ENCODE data around the gene RHOBTB3. TPM values are rescaled to one million over a fixed set of nuclear protein-coding genes. Genes with fewer than 3 reads are reported as not detected.
A peak's percentile ranks its signal among the peaks of the same experiment; 100 is the strongest.
"Not testable (repeated sequence)": the region's sequence is repeated elsewhere in the genome, so short reads cannot be mapped to it uniquely, and the experiment has no call there.

RHOBTB3 gene
- total and polyA plus RNA-seq, 2 donors: 18.1 to 33.4 TPM

DNA sequence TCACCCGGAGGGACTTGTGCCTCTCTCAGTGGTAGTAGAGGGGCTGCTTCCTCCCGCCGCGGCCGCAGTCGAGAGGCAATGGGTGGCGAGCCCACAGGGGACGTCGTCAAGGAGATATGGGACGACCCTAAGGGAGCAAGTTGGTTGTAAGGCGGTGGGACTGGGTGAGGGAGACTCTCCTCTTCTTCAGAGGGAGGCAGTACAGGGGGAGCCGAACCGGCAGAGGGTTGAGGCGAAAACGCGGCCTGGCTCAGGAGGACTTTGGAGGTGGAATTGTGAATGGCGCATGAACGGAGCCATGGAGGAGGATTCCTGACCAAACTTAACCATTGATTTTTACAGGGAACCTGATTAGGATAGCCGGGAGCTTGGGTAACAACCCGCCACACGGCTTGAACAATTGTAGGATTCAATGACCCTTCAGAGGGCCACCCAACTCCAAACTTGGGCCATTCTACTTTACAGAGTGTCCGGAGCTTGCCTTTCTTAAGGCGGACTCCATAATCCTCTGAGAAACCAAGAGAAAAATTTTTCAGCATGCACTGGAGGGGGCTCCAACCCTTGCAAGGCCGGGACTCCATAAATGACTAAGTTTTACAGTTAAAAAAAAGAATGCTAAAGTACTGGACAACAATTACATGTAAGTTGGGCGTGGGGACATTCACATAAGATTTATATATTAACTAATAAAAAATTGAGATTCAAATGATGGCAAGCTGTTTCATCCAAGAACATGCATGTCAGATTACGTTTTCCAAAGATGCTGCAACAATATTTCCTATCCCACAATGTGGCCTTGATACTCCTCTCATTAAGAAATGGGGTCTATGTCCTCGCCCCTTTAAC is 19.4 kb upstream of the RHOBTB3 start:
- Histone ChIP-seq H3K27ac (ENCODE audit: low read depth in 1 of 2, low read length in 1 of 2) (no peak overlapping the region), H3K27me3 (ENCODE audit: control insufficient read depth in 2 of 2, insufficient read depth in 1 of 2, low read length in 1 of 2) (no peaks in the 10 kb centered on the region), H3K36me3 (ENCODE audit: control insufficient read depth in 2 of 2, insufficient read depth in 2 of 2, low read length in 1 of 2) (no peaks in the 10 kb centered on the region), H3K9me3 (ENCODE audit: control insufficient read depth in 2 of 2, insufficient read depth in 1 of 2, low read length in 1 of 2) (no peaks in the 10 kb centered on the region), H3K4me3 (ENCODE audit: low read length in 2 of 2) (no peak overlapping the region), H3K4me1 (ENCODE audit: control insufficient read depth in 2 of 2, insufficient read depth in 2 of 2, low read length in 2 of 2) (no peaks in the 10 kb centered on the region)
- DNase-seq (ENCODE audit: low read depth in 6 of 9, low spot score in 9 of 9): no peak
- WGBS: 97% methylated on average over 27 of the region's 27 CpGs

DNA sequence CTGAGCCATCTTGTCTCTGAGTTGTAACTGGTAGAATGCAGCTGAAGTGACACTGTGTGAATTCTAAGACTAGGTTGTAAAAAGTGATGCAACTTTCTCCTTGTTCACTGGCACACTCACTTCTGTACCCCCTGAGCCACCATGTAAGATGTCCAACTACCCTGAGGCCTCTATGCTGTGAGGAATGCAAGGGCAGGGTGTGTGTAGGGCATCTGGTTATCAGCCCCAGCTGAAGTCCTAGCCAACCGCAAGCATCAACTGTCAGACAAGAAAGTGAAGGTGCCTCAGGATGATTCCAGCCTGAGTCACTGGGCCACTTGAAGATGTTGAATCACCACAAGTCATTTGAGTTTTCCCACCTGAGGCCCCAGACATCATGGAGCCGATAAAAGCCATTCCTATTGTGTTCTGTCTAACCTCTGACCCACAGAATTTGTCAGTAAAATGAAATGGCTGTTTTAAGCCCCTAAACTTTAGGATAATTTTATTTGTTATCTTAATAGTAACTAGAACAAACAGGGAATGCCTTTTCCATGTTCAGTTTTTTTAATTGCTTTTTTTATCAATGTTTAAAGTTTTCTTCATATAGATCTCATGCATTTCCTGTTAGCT is 18.7 kb upstream of the RHOBTB3 start:
- WGBS: 97% methylated on average over 2 of the region's 2 CpGs
- Histone ChIP-seq H3K36me3 (ENCODE audit: control insufficient read depth in 2 of 2, insufficient read depth in 2 of 2, low read length in 1 of 2) (no peaks in the 10 kb centered on the region), H3K27me3 (ENCODE audit: control insufficient read depth in 2 of 2, insufficient read depth in 1 of 2, low read length in 1 of 2) (no peaks in the 10 kb centered on the region), H3K4me3 (ENCODE audit: low read length in 2 of 2) (no peak overlapping the region), H3K27ac (ENCODE audit: low read depth in 1 of 2, low read length in 1 of 2) (no peak overlapping the region), H3K9me3 (ENCODE audit: control insufficient read depth in 2 of 2, insufficient read depth in 1 of 2, low read length in 1 of 2) (no peaks in the 10 kb centered on the region), H3K4me1 (ENCODE audit: control insufficient read depth in 2 of 2, insufficient read depth in 2 of 2, low read length in 2 of 2) (peaks cover 1 to 3% of the 10 kb centered on the region in 2 donors)
- no peak for DNase-seq (ENCODE audit: low read depth in 6 of 9, low spot score in 9 of 9)

DNA sequence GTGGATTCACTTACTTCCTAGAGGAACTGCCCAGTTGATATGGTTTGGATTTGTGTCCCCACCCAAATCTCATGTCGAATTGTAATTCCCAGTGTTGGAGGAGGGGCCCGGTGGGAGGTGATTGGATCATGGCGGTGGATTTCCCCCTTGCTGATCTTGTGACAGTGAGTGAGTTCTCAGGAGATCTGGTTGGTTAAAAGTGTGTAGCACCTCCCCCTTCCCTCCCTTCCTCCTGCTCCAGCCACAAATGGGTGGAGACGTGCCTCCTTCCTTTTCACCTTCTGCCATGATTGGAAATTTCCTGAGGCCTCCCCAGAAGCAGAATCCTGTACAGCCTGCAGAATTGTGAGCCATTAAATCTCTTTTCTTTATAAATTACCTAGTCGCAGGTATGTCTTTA is 17.9 kb upstream of the RHOBTB3 start:
- 96% methylated on average over 5 of the region's 5 CpGs for WGBS
- not testable (repeated sequence) for H3K4me1 ChIP-seq (ENCODE audit: control insufficient read depth in 2 of 2, insufficient read depth in 2 of 2, low read length in 2 of 2); H3K27me3 ChIP-seq (ENCODE audit: control insufficient read depth in 2 of 2, insufficient read depth in 1 of 2, low read length in 1 of 2); H3K36me3 ChIP-seq (ENCODE audit: control insufficient read depth in 2 of 2, insufficient read depth in 2 of 2, low read length in 1 of 2); H3K4me3 ChIP-seq (ENCODE audit: low read length in 2 of 2); H3K9me3 ChIP-seq (ENCODE audit: control insufficient read depth in 2 of 2, insufficient read depth in 1 of 2, low read length in 1 of 2); H3K27ac ChIP-seq (ENCODE audit: low read depth in 1 of 2, low read length in 1 of 2); DNase-seq (ENCODE audit: low read depth in 6 of 9, low spot score in 9 of 9)

DNA sequence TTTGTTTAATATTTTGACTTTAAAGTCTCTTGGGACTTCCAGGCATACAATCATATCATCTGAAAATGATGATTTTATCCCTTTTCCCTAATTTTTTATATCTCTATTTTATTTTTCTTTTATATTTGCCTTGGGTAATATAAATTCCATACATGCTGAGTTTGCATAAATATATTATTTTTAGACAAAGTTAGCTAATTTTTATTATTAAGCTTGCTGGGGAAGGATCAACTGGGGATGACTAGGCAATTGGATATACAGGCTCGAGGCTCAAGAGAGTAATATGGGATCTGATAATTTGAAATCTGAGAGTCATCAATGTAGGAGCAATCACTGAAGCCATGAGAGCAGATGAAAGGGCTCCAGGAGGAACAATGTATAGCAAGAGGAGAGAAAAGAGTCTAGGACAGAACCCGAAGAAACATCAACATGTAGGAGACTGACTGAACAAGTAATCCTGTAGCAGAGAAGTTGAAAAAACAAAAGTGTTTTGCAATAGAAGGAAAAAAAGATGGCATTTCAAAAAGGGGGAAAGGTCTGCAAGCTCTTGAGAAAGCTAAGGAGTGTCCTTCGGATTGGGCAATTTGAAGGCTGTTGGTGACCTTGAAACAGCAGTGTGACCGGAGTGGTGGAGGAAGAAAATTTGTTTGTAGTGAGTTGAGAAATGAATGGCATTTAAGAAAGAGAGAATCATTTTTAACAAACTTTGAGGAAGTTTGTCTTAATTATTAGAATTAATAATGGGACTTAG is 17.0 kb upstream of the RHOBTB3 start:
- 98% methylated on average over 4 of the region's 4 CpGs for WGBS
- Histone ChIP-seq H3K4me1 (ENCODE audit: control insufficient read depth in 2 of 2, insufficient read depth in 2 of 2, low read length in 2 of 2) (peaks cover 12 to 13% of the 10 kb centered on the region in 2 donors), H3K36me3 (ENCODE audit: control insufficient read depth in 2 of 2, insufficient read depth in 2 of 2, low read length in 1 of 2) (no peaks in the 10 kb centered on the region), H3K27me3 (ENCODE audit: control insufficient read depth in 2 of 2, insufficient read depth in 1 of 2, low read length in 1 of 2) (no peaks in the 10 kb centered on the region), H3K9me3 (ENCODE audit: control insufficient read depth in 2 of 2, insufficient read depth in 1 of 2, low read length in 1 of 2) (no peaks in the 10 kb centered on the region), H3K4me3 (ENCODE audit: low read length in 2 of 2) (no peak overlapping the region), H3K27ac (ENCODE audit: low read depth in 1 of 2, low read length in 1 of 2) (no peak overlapping the region)
- no peak for DNase-seq (ENCODE audit: low read depth in 6 of 9, low spot score in 9 of 9)

DNA sequence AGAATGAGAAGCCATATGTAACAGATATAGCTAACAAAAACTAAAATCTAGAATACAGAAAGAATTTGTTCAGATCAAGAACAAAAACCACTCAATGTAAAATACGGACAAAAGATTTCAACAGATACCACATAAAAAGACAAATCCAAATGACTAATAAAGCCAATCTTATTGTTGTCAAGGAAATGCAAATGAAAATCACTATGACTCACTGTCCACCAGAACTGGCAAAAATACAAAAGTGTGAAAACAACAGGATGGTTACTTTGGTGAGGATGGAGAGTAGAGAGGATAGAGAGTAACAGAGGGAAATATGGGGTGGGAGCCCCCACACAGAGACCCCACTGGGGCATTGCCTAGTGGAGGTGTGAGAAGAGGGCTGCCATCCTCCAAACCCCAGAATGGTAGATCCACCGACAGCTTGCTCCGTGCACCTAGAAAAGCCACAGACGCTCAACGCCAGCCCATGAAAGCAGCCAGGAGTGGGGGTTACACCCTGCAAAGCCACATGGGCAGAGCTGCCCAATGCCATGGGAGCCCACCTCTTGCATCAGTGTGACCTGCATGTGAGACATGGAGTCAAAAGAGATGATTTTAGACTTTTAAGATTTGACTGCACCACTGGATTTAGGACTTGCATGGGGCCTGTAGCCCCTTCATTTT is 15.2 kb upstream of the RHOBTB3 start:
- Histone ChIP-seq H3K27me3 (ENCODE audit: control insufficient read depth in 2 of 2, insufficient read depth in 1 of 2, low read length in 1 of 2) (no peaks in the 10 kb centered on the region), H3K4me1 (ENCODE audit: control insufficient read depth in 2 of 2, insufficient read depth in 2 of 2, low read length in 2 of 2) (peaks cover 12 to 15% of the 10 kb centered on the region in 2 donors), H3K36me3 (ENCODE audit: control insufficient read depth in 2 of 2, insufficient read depth in 2 of 2, low read length in 1 of 2) (no peaks in the 10 kb centered on the region), H3K27ac (ENCODE audit: low read depth in 1 of 2, low read length in 1 of 2) (no peak overlapping the region), H3K4me3 (ENCODE audit: low read length in 2 of 2) (no peak overlapping the region), H3K9me3 (ENCODE audit: control insufficient read depth in 2 of 2, insufficient read depth in 1 of 2, low read length in 1 of 2) (no peaks in the 10 kb centered on the region)
- WGBS: 97% methylated on average over 5 of the region's 5 CpGs
- DNase-seq (ENCODE audit: low read depth in 6 of 9, low spot score in 9 of 9): no peak

DNA sequence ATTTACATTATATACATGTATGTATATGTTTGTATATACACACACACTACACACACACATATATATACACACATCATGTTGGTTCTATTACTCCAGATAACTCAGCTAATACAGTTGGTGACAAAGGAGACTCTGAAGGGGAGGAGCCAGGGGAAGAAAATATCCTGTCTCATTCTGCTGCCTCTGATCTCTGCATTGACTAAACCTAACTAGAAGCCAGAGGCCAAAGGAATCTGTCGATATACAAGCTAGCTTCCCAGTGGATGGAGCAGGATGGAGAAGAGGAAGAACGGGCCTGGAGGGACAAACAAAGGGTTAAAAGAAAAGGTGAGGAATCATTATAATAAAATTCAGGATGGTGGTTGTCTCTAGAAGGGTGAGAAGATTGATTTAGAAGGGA is 13.7 kb upstream of the RHOBTB3 start:
- no peaks in the 10 kb centered on the region for H3K9me3 ChIP-seq (ENCODE audit: control insufficient read depth in 2 of 2, insufficient read depth in 1 of 2, low read length in 1 of 2)
- no peaks in the 10 kb centered on the region for H3K36me3 ChIP-seq (ENCODE audit: control insufficient read depth in 2 of 2, insufficient read depth in 2 of 2, low read length in 1 of 2)
- peak in 1 of 9 donors; percentile 20 for DNase-seq (ENCODE audit: low read depth in 6 of 9, low spot score in 9 of 9)
- 96% methylated on average over 2 of the region's 2 CpGs for WGBS
- H3K27me3 ChIP-seq (ENCODE audit: control insufficient read depth in 2 of 2, insufficient read depth in 1 of 2, low read length in 1 of 2): no peaks in the 10 kb centered on the region
- H3K4me1 ChIP-seq (ENCODE audit: control insufficient read depth in 2 of 2, insufficient read depth in 2 of 2, low read length in 2 of 2): peaks cover 12 to 15% of the 10 kb centered on the region in 2 donors
- H3K4me3 ChIP-seq (ENCODE audit: low read length in 2 of 2): no peak overlapping the region
- H3K27ac ChIP-seq (ENCODE audit: low read depth in 1 of 2, low read length in 1 of 2): no peak overlapping the region

DNA sequence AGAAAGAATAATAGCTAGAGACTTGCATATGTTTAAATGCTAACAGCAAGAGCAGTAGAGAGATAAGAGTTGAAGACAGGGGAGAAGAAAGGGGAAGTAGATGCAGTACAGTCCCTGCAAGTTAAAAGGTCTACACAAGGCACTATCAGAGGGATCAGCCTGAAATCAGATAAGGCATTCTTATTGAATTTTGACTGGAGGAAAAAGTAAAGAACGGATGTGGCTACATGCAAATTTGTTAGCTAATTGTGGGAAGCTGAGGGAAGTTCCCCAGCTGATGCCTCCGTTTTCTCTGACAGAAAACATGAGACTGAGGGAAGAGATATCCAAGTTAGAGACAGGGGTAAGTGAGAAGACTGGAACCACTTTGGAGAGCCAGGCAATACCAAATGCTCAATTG is 12.9 kb upstream of the RHOBTB3 start:
- no peaks in the 10 kb centered on the region for H3K36me3 ChIP-seq (ENCODE audit: control insufficient read depth in 2 of 2, insufficient read depth in 2 of 2, low read length in 1 of 2)
- peaks cover 12 to 15% of the 10 kb centered on the region in 2 donors for H3K4me1 ChIP-seq (ENCODE audit: control insufficient read depth in 2 of 2, insufficient read depth in 2 of 2, low read length in 2 of 2)
- no peak overlapping the region for H3K4me3 ChIP-seq (ENCODE audit: low read length in 2 of 2)
- H3K27me3 ChIP-seq (ENCODE audit: control insufficient read depth in 2 of 2, insufficient read depth in 1 of 2, low read length in 1 of 2): no peaks in the 10 kb centered on the region
- peak in 5 of 9 donors; percentile 55 to 82 (median 65) for DNase-seq (ENCODE audit: low read depth in 6 of 9, low spot score in 9 of 9)
- under 1% methylated on average over 2 of the region's 2 CpGs for WGBS
- no peaks in the 10 kb centered on the region for H3K9me3 ChIP-seq (ENCODE audit: control insufficient read depth in 2 of 2, insufficient read depth in 1 of 2, low read length in 1 of 2)
- H3K27ac ChIP-seq (ENCODE audit: low read depth in 1 of 2, low read length in 1 of 2): peak overlapping the region in 1 of 2 donors; percentile 22

DNA sequence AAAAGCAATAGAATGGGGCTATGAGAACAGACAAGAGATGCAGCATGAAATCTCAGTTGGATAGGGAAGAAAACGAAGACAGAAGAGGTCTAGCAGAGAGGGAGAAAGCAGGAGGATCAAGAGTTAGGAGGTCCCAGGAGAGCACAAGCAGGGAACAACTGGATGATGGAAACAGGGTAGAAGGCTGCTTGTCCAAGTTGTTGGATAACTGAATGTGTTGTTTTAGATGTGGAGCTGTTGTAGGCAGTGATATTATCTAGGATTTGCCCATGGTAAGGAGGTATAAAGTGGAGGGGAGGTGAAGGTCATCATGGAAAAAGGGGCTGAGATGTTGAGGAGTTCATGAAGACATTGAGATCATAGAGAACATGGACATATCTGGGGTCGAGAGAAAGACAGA is 12.4 kb upstream of the RHOBTB3 start:
- H3K4me3 ChIP-seq (ENCODE audit: low read length in 2 of 2): no peak overlapping the region
- no peak overlapping the region for H3K27ac ChIP-seq (ENCODE audit: low read depth in 1 of 2, low read length in 1 of 2)
- no peaks in the 10 kb centered on the region for H3K9me3 ChIP-seq (ENCODE audit: control insufficient read depth in 2 of 2, insufficient read depth in 1 of 2, low read length in 1 of 2)
- H3K4me1 ChIP-seq (ENCODE audit: control insufficient read depth in 2 of 2, insufficient read depth in 2 of 2, low read length in 2 of 2): peaks cover 12 to 18% of the 10 kb centered on the region in 2 donors
- no peak for DNase-seq (ENCODE audit: low read depth in 6 of 9, low spot score in 9 of 9)
- H3K36me3 ChIP-seq (ENCODE audit: control insufficient read depth in 2 of 2, insufficient read depth in 2 of 2, low read length in 1 of 2): no peaks in the 10 kb centered on the region
- H3K27me3 ChIP-seq (ENCODE audit: control insufficient read depth in 2 of 2, insufficient read depth in 1 of 2, low read length in 1 of 2): no peaks in the 10 kb centered on the region
- 88% methylated on average over 2 of the region's 2 CpGs for WGBS
